ENCODE results near the gene PRUNE2. TPM values are rescaled to one million over a fixed set of nuclear protein-coding genes. Genes with fewer than 3 reads are reported as not detected.
A peak's percentile ranks its signal among the peaks of the same experiment; 100 is the strongest.

PRUNE2 gene
- total RNA-seq, 4 donors from 2014 or later = 67.6 to 105 (median 95.6) TPM

- Histone ChIP-seq H3K27ac (peak overlapping the region in 3 of 4 donors; percentile 82 to 91 (median 86)), H3K36me3 (no peaks in the 10 kb centered on the region), H3K27me3 (peaks cover 59% of the 10 kb centered on the region), H3K4me1 (peaks cover 4 to 22% (median 21%) of the 10 kb centered on the region in 4 donors), H3K4me3 (peak overlapping the region in 2 of 4 donors; percentile 49 to 58), H3K9me3 (no peaks in the 10 kb centered on the region)
- in situ Hi-C loops (cut with MboI; ENCODE audit: low pct_ligation_motif_present in 1 of 4, low pct_unique_long_range_greater_than_20kb in 1 of 4, low sequenced_read_pairs in 3 of 4) (no loop called here), intact Hi-C loops (cut with DNase I; ENCODE audit: low total_unique reads) (no loop called here)
- no peak for TF ChIP-seq CTCF (IDR thresholded peaks at IDR 0.05)
- no peak for TF ChIP-seq POLR2AphosphoS5 (IDR thresholded peaks at IDR 0.05)
- TF ChIP-seq EP300 (IDR thresholded peaks at IDR 0.05; ENCODE audit: low read depth) = no peak
- TF ChIP-seq POLR2A (IDR thresholded peaks at IDR 0.05) = no peak
- WGBS, 2 donors (ENCODE audit: low coverage in 1 of 2) = 7 to 17% methylated on average over 1 to 5 of the region's 5 CpGs
- no peak for DNase-seq
These were observed 697 bp upstream of the PRUNE2 start for GRCh38 chr9:76906647-76906975.

GRCh38 chr9:76904661-76905457, 1.1 kb downstream of the PRUNE2 start:
- peak overlapping the region; percentile 63 to 91 (median 84) for H3K27ac ChIP-seq
- WGBS, 2 donors (ENCODE audit: low coverage in 1 of 2) = 26 to 28% methylated on average over 8 of the region's 8 CpGs
- H3K9me3 ChIP-seq = no peaks in the 10 kb centered on the region
- peaks cover 4 to 29% (median 21%) of the 10 kb centered on the region in 4 donors for H3K4me1 ChIP-seq
- H3K4me3 ChIP-seq = peak overlapping the region; percentile 39 to 60 (median 54)
- peaks cover 51% of the 10 kb centered on the region for H3K27me3 ChIP-seq
- no peaks in the 10 kb centered on the region for H3K36me3 ChIP-seq
- in situ Hi-C loops (cut with MboI; ENCODE audit: low pct_ligation_motif_present in 1 of 4, low pct_unique_long_range_greater_than_20kb in 1 of 4, low sequenced_read_pairs in 3 of 4) (no loop called here), intact Hi-C loops (cut with DNase I; ENCODE audit: low total_unique reads) (loop anchor here (5.0 kb wide), 1 partner anchor 88 kb away; no protein-coding TSS in a partner anchor)
- TF ChIP-seq CTCF (IDR thresholded peaks at IDR 0.05) (no peak), EP300 (IDR thresholded peaks at IDR 0.05; ENCODE audit: low read depth) (no peak), POLR2A (IDR thresholded peaks at IDR 0.05) (no peak), POLR2AphosphoS5 (IDR thresholded peaks at IDR 0.05) (peak in 1 of 3 donors; percentile 13)
- DNase-seq = peak; percentile 67

DNA sequence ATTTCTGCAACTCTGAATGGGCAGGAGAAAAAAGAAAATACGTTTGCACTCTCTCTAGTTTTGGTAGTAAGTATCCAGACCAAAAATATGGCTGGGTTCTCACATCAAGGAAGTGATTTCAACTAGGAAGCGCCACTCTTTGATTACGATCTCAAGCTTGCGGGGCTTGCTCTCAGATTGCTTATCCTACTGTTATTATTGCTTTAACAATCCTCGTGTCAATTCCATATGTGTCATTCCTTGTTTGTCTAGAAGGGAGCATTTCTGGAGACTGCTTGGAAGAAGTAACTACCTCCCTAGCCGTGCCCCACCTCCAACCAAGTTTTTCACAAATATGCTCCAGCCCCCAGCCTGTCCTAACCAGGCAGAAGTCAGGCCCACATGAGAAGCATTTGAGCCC, 3.5 kb downstream of the PRUNE2 start:
- peaks cover 33% of the 10 kb centered on the region for H3K27me3 ChIP-seq
- peak overlapping the region in 1 of 4 donors; percentile 58 for H3K4me3 ChIP-seq
- in situ Hi-C loops (cut with MboI; ENCODE audit: low pct_ligation_motif_present in 1 of 4, low pct_unique_long_range_greater_than_20kb in 1 of 4, low sequenced_read_pairs in 3 of 4) = no loop called here
- no peak for TF ChIP-seq POLR2A (IDR thresholded peaks at IDR 0.05)
- no peak for TF ChIP-seq POLR2AphosphoS5 (IDR thresholded peaks at IDR 0.05)
- TF ChIP-seq EP300 (IDR thresholded peaks at IDR 0.05; ENCODE audit: low read depth) = no peak
- no peak for TF ChIP-seq CTCF (IDR thresholded peaks at IDR 0.05)
- intact Hi-C loops (cut with DNase I; ENCODE audit: low total_unique reads) = loop anchor here (5.0 kb wide), 1 partner anchor 85 kb away; no protein-coding TSS in a partner anchor
- H3K4me1 ChIP-seq = peaks cover 11 to 37% (median 31%) of the 10 kb centered on the region in 4 donors
- peak overlapping the region; percentile 63 to 91 (median 84) for H3K27ac ChIP-seq
- no peaks in the 10 kb centered on the region for H3K9me3 ChIP-seq
- DNase-seq = no peak
- H3K36me3 ChIP-seq = no peaks in the 10 kb centered on the region
- WGBS, 2 donors (ENCODE audit: low coverage in 1 of 2) = 30 to 31% methylated on average over 6 of the region's 6 CpGs

GRCh38 chr9:76901801-76902200, 4.1 kb downstream of the PRUNE2 start:
- Histone ChIP-seq H3K4me1 (peaks cover 15 to 40% (median 31%) of the 10 kb centered on the region in 4 donors), H3K36me3 (no peaks in the 10 kb centered on the region), H3K9me3 (no peaks in the 10 kb centered on the region), H3K27ac (peak overlapping the region in 3 of 4 donors; percentile 82 to 91 (median 86)), H3K27me3 (peaks cover 27% of the 10 kb centered on the region), H3K4me3 (no peak overlapping the region)
- no CpG with 5 or more reads among the region's 2 CpGs for WGBS, 2 donors (ENCODE audit: low coverage in 1 of 2)
- in situ Hi-C loops (cut with MboI; ENCODE audit: low pct_ligation_motif_present in 1 of 4, low pct_unique_long_range_greater_than_20kb in 1 of 4, low sequenced_read_pairs in 3 of 4) = no loop called here
- intact Hi-C loops (cut with DNase I; ENCODE audit: low total_unique reads) = loop anchor here (5.0 kb wide), 1 partner anchor 84 kb away; no protein-coding TSS in a partner anchor
- no peak for DNase-seq
- no peak for TF ChIP-seq CTCF (IDR thresholded peaks at IDR 0.05)
- TF ChIP-seq POLR2A (IDR thresholded peaks at IDR 0.05) = no peak
- TF ChIP-seq POLR2AphosphoS5 (IDR thresholded peaks at IDR 0.05) = no peak
- no peak for TF ChIP-seq EP300 (IDR thresholded peaks at IDR 0.05; ENCODE audit: low read depth)

All from transverse colon (tissue), 4 donors.